A673 (cell line): Measurements from ENCODE around the gene TSC22D3.

Source experiments
- EZH2 ChIP-seq: fragments of 200-600 bp; sonication (generic); IDR thresholded peaks from 2 replicates; pipeline ENCODE4 v1.6.1; 2017; ENCODE audit warnings: borderline replicate concordance, low read depth, mild to moderate bottlenecking, mixed read lengths, antibody characterized with exemption, low read length; ENCODE audit not compliant: poor library complexity, severe bottlenecking
- TF ChIP-seq, protein P1 (sequence below): fragments of 300-800, 200-600 bp; sonication (generic); conservative IDR thresholded peaks from 2 replicates; pipeline ENCODE4 v1.5.1; 2017; ENCODE audit warnings: low read depth, mild to moderate bottlenecking, antibody characterized with exemption, low read length, moderate library complexity, mixed read lengths

DNA sequence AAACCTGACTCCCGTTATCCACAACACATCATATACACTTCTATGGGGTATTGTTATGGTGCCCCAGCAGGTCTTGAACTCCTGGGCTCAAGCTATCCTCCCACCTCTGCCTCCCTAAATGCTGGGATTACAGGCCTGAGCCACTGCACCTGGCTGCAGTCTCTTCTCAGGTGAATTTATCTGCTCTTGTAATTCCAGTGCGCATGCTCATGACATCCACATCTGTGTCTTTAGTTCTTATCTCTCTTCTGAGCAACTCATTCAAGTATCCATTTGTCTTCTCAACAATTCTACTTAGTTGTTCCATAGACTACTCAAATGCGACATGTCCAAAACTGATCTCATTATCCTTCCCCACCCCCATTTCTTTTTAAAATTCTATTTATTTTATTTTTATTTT, 29.6 kb upstream of the TSC22D3 start:
- TF ChIP-seq, protein P1, sequence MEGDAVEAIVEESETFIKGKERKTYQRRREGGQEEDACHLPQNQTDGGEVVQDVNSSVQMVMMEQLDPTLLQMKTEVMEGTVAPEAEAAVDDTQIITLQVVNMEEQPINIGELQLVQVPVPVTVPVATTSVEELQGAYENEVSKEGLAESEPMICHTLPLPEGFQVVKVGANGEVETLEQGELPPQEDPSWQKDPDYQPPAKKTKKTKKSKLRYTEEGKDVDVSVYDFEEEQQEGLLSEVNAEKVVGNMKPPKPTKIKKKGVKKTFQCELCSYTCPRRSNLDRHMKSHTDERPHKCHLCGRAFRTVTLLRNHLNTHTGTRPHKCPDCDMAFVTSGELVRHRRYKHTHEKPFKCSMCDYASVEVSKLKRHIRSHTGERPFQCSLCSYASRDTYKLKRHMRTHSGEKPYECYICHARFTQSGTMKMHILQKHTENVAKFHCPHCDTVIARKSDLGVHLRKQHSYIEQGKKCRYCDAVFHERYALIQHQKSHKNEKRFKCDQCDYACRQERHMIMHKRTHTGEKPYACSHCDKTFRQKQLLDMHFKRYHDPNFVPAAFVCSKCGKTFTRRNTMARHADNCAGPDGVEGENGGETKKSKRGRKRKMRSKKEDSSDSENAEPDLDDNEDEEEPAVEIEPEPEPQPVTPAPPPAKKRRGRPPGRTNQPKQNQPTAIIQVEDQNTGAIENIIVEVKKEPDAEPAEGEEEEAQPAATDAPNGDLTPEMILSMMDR: no peak
- TF ChIP-seq EZH2: no peak
